BJ (cell line): ENCODE results near the gene ARSD. TPM values are rescaled to one million over a fixed set of nuclear protein-coding genes. Genes with fewer than 3 reads are reported as not detected.
A peak's percentile ranks its signal among the peaks of the same experiment; 100 is the strongest.

Experiments
- CTCF ChIA-PET: fragments of 350-600 bp; formaldehyde crosslinking; extraction: SDS; loops from one replicate; lab custom pipeline; 2021; ENCODE audit warnings: antibody characterized with exemption, inconsistent platforms; lab: Yijun Ruan, JAX
- POLR2A ChIA-PET: fragments of 300-600 bp; sonication (Branson Sonifier 250); formaldehyde crosslinking; extraction: SDS; loops from one replicate; lab custom pipeline; 2021; ENCODE audit warnings: antibody characterized with exemption; lab: Charles Lee
- DNase-seq: peaks from one replicate; pipeline ENCODE4 v3.0.0-alpha.2; 2011; ENCODE audit warnings: low read depth
- H3K27me3 ChIP-seq: 2 replicates; pipeline ENCODE4 v1.6.0; 2011; ENCODE audit warnings: low read length; ENCODE audit not compliant: control insufficient read depth, insufficient read depth
- H3K36me3 ChIP-seq: 2 replicates; pipeline ENCODE4 v1.5.1; 2011; ENCODE audit warnings: low read length; ENCODE audit not compliant: control insufficient read depth, insufficient read depth
- H3K4me3 ChIP-seq: 2 replicates; pipeline ENCODE4 v1.5.1; 2011; ENCODE audit warnings: low read depth, mild to moderate bottlenecking, control low read depth, low read length
- polyA plus RNA-seq: library from polyadenylated mRNA; depleted of rRNA; stranded (reverse); fragments of >200 nt; gene quantifications from 2 replicates; pipeline ENCODE4 v1.2.3, GENCODE V29; 2011
- TF ChIP-seq, protein P1 (sequence below): IDR thresholded peaks from 2 replicates; pipeline ENCODE4 v1.5.1; 2011; ENCODE audit warnings: low read depth, mild to moderate bottlenecking, control low read depth, inconsistent platforms, low read length, moderate library complexity; ENCODE audit not compliant: insufficient read depth

ARSD gene
- polyA plus RNA-seq, 1 experiment = 12.6 TPM

DNA sequence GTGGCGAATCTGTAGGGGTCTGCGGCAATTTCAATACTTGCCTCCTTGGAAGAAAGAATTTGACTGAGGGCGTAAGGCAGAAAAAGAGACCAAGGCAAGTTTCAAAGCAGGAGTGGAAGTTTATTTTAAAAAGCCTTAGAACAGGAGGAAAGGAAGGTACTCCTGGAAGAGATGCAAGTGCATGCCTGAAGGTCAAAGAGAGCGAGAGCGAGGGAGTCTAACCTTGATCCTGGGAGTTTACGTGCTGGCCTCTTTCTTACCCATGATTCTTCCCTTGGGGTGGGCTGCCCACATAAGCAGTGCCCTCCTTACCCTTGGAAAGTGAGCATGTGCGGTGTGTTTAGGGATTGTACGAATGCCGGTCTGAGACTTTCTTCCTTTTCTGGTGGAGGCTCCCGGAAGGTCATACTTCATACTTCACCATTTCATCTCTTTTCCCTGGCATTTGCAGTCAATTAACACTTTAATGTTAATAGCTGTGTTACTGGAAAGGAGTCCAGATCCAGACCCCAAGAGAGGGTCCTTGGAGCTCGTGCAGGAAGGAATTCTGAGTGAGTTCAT is 40.0 kb downstream of the ARSD start:
- no peaks in the 10 kb centered on the region for H3K27me3 ChIP-seq
- TF ChIP-seq, protein P1, sequence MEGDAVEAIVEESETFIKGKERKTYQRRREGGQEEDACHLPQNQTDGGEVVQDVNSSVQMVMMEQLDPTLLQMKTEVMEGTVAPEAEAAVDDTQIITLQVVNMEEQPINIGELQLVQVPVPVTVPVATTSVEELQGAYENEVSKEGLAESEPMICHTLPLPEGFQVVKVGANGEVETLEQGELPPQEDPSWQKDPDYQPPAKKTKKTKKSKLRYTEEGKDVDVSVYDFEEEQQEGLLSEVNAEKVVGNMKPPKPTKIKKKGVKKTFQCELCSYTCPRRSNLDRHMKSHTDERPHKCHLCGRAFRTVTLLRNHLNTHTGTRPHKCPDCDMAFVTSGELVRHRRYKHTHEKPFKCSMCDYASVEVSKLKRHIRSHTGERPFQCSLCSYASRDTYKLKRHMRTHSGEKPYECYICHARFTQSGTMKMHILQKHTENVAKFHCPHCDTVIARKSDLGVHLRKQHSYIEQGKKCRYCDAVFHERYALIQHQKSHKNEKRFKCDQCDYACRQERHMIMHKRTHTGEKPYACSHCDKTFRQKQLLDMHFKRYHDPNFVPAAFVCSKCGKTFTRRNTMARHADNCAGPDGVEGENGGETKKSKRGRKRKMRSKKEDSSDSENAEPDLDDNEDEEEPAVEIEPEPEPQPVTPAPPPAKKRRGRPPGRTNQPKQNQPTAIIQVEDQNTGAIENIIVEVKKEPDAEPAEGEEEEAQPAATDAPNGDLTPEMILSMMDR = no peak
- DNase-seq = no peak
- H3K36me3 ChIP-seq = no peaks in the 10 kb centered on the region
- peak overlapping the region; percentile 27 for H3K4me3 ChIP-seq
- ChIA-PET POLR2A (no interaction called here), CTCF (no interaction called here)

DNA sequence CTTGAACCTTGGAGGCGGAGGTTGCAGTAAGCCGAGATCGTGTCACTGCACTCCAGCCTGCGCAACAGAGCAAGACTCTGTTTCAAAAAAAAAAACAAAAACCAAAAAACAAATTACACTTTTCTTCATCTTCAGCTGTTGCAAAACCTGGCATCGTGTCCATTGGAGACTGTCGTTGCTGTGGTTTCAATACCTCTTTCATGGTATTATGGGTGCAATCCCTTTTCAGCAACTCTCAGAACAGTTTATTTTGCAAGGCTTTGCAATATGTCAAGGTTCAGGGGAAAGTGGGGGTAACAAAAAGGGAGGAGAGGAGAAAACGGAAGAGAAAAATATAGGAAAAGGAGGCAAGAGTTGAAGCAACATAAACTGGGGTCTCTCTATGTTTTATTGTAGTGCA is 40.8 kb downstream of the ARSD start:
- Histone ChIP-seq H3K27me3 (no peaks in the 10 kb centered on the region), H3K4me3 (no peak overlapping the region), H3K36me3 (no peaks in the 10 kb centered on the region)
- DNase-seq = no peak
- TF ChIP-seq, protein P1 = no peak
- POLR2A ChIA-PET = no interaction called here
- CTCF ChIA-PET = no interaction called here

DNA sequence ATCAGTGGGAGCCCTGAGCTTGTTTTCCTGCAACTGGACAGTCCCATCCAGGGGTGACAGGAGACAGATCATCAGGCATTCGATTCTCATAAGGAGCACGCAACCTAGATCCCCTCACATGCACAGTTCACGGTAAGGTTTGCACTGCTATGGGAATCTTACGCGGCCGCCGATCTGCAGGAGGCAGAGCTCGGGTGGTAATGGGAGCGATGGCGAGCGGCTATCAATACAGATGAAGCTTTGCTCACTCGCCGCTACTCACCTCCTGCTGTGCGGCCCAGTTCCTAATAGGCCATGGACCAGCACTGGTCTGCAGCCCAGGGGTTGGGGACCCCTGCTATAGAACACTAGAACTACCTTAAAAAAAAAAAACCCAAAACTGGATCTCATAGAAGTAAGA is 45.4 kb downstream of the ARSD start:
- DNase-seq = no peak
- Histone ChIP-seq H3K36me3 (no peaks in the 10 kb centered on the region), H3K27me3 (no peaks in the 10 kb centered on the region), H3K4me3 (no peak overlapping the region)
- ChIA-PET CTCF (no interaction called here), POLR2A (no interaction called here)
- TF ChIP-seq, protein P1 = no peak

DNA sequence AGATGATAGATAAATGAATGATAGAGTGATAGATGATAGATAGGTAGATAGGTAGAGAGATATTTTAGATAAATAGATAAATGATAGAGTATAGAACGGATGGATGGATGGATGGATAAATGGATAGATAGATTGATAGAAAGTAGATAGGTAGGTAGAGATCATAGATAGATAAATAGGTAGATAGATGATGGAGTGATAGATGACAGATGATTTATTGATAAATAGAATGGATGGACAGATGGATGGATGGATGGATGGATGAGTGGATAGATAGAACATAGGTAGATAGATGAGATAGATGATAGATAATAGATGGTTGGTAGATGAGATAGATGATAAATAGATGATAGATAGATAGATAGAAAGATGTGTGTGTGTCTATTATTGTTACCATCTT is 49.5 kb downstream of the ARSD start:
- POLR2A ChIA-PET = no interaction called here
- TF ChIP-seq, protein P1 = no peak

DNA sequence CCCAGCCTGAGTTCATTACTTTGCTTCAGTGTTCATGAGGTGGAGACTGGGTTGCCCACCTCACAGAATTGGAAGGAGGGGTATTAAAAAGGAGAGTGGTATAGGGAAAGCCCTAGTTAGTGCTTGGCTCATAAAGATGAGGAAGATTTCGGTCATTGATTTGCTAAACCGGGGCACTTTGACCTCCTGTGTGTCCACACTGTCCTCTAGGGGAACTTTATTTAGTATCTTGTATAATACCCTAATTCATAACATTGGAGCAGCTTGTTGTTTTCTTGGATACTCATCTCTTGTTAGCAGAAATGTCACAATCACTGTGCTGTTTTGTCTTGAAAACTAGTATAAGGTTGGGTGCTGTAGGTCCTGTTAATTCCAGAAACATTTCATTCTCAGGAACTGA is 50.6 kb downstream of the ARSD start:
- H3K36me3 ChIP-seq = no peaks in the 10 kb centered on the region
- CTCF ChIA-PET = no interaction called here
- POLR2A ChIA-PET = interaction anchor here (0.7 kb wide), 1 partner anchor 50 kb away, joined by 3 read pairs; the partner anchor contains the start of gene ARSD
- H3K27me3 ChIP-seq = no peaks in the 10 kb centered on the region
- DNase-seq = no peak
- TF ChIP-seq, protein P1 = no peak
- H3K4me3 ChIP-seq = no peak overlapping the region

More for the DNA sequence above, 49.5 kb downstream of the ARSD start:
- Histone ChIP-seq H3K4me3 (no peak overlapping the region), H3K36me3 (no peaks in the 10 kb centered on the region), H3K27me3 (no peaks in the 10 kb centered on the region)
- no peak for DNase-seq
- CTCF ChIA-PET = no interaction called here
